PC-9 (cell line): ENCODE data around the gene CKAP4. TPM values are rescaled to one million over a fixed set of nuclear protein-coding genes. Genes with fewer than 3 reads are reported as not detected.
"Not testable (repeated sequence)": the region's sequence is repeated elsewhere in the genome, so short reads cannot be mapped to it uniquely, and the experiment has no call there.

ENCODE experiments used
- BruUV-seq: library from RNA; stranded (reverse); fragments of 400-500 nt; replicated peaks from 2 replicates; lab custom pipeline; 2021; lab: Mats Ljungman, UMichigan
- CTCF ChIA-PET: fragments of 300-600 bp; sonication (Branson Sonifier 250); formaldehyde crosslinking; loops from one replicate; lab custom pipeline; 2022; ENCODE audit warnings: antibody characterized with exemption; lab: Charles Lee
- POLR2A ChIA-PET: fragments of 300-600 bp; sonication (Branson Sonifier 250); formaldehyde crosslinking; loops from one replicate; lab custom pipeline; 2022; ENCODE audit warnings: antibody characterized with exemption; ENCODE audit not compliant: unreplicated experiment; lab: Charles Lee
- DNase-seq, 2 experiments: peaks; one replicate each; pipeline versions ENCODE4 v3.0.0 to v3.0.0-alpha.2; 2015 to 2022; ENCODE audit warnings: mixed read lengths in 1 of 2
- H2AFZ ChIP-seq: fragments of 200-600 bp; sonication (generic); 2 replicates; pipeline ENCODE4 v1.8.1; 2017; ENCODE audit warnings: antibody characterized with exemption
- H3F3A ChIP-seq: fragments of 200-600 bp; sonication (generic); 2 replicates; pipeline ENCODE4 v1.8.1; 2017; ENCODE audit warnings: antibody characterized with exemption, mild to moderate bottlenecking, low read depth; ENCODE audit not compliant: insufficient read depth
- H3K27ac ChIP-seq: fragments of 200-600 bp; sonication (generic); 2 replicates; pipeline ENCODE4 v1.6.1; 2016; ENCODE audit warnings: mixed run types
- H3K27me3 ChIP-seq: fragments of 200-600 bp; sonication (generic); 2 replicates; pipeline ENCODE4 v1.6.1; 2016; ENCODE audit warnings: low read depth, mixed run types; ENCODE audit not compliant: insufficient read depth
- H3K36me3 ChIP-seq: fragments of 200-600 bp; sonication (generic); 2 replicates; pipeline ENCODE4 v1.6.1; 2016; ENCODE audit warnings: low read depth, mixed run types
- H3K4me1 ChIP-seq: fragments of 200-600 bp; sonication (generic); replicated peaks from 2 replicates; pipeline ENCODE4 v1.6.1; 2016; ENCODE audit warnings: mixed run types; ENCODE audit not compliant: insufficient read depth
- H3K4me2 ChIP-seq: fragments of 200-600 bp; sonication (generic); 2 replicates; pipeline ENCODE4 v1.6.1; 2017; ENCODE audit warnings: mixed run types
- H3K4me3 ChIP-seq: fragments of 200-600 bp; sonication (generic); 2 replicates; pipeline ENCODE4 v1.6.1; 2016; ENCODE audit warnings: mixed run types
- H3K79me2 ChIP-seq: fragments of 200-600 bp; sonication (generic); 2 replicates; pipeline ENCODE4 v1.6.1; 2017; ENCODE audit warnings: low read depth, mixed run types
- H3K9me2 ChIP-seq: fragments of 200-600 bp; sonication (generic); 2 replicates; pipeline ENCODE4 v1.8.1; 2017; ENCODE audit warnings: mild to moderate bottlenecking; ENCODE audit not compliant: insufficient read depth
- H3K9me3 ChIP-seq: fragments of 200-600 bp; sonication (generic); 2 replicates; pipeline ENCODE4 v1.8.1; 2016; ENCODE audit warnings: low read depth; ENCODE audit not compliant: insufficient read depth
- H4K20me1 ChIP-seq: fragments of 200-600 bp; sonication (generic); 2 replicates; pipeline ENCODE4 v1.8.1; 2017; ENCODE audit not compliant: insufficient read depth
- EZH2 ChIP-seq: fragments of 200-600 bp; sonication (generic); IDR thresholded peaks from 2 replicates; pipeline ENCODE4 v1.8.0; 2017; ENCODE audit warnings: antibody characterized with exemption, low read depth
- intact Hi-C: fragments of 100-400 bp; cut with micrococcal nuclease; formaldehyde crosslinking; loops from one replicate; pipeline ENCODE4 v1.10.0; 2022; ENCODE audit not compliant: unreplicated experiment
- total RNA-seq: library from RNA; stranded (reverse); gene quantifications from 2 replicates; pipeline ENCODE4 v1.2.3, GENCODE V29; 2021
- TF ChIP-seq, protein P1 (sequence below): fragments of 200-600 bp; sonication (generic); conservative IDR thresholded peaks from 2 replicates; pipeline ENCODE4 v1.6.1; 2017; ENCODE audit warnings: mixed run types, antibody characterized with exemption, mild to moderate bottlenecking, moderate library complexity

The CKAP4 gene
- total RNA-seq, 1 experiment from 2014 or later, result 81.5 TPM

GRCh38 chr12:106288101-106288493, 40.3 kb upstream of the CKAP4 start:
- H4K20me1 ChIP-seq, result no peaks in the 10 kb centered on the region
- H3F3A ChIP-seq, result peaks cover 22% of the 10 kb centered on the region
- ChIA-PET POLR2A (no interaction called here), CTCF (no interaction called here)
- peak overlapping the region; percentile 27 for H3K4me2 ChIP-seq
- peak overlapping the region; percentile 19; the same call in 1 of the 2 replicates for H2AFZ ChIP-seq
- H3K9me2 ChIP-seq, result no peaks in the 10 kb centered on the region
- H3K4me3 ChIP-seq, result no peak overlapping the region; the same call in 1 of the 2 replicates
- peaks cover 40% of the 10 kb centered on the region for H3K4me1 ChIP-seq
- TF ChIP-seq, protein P1, sequence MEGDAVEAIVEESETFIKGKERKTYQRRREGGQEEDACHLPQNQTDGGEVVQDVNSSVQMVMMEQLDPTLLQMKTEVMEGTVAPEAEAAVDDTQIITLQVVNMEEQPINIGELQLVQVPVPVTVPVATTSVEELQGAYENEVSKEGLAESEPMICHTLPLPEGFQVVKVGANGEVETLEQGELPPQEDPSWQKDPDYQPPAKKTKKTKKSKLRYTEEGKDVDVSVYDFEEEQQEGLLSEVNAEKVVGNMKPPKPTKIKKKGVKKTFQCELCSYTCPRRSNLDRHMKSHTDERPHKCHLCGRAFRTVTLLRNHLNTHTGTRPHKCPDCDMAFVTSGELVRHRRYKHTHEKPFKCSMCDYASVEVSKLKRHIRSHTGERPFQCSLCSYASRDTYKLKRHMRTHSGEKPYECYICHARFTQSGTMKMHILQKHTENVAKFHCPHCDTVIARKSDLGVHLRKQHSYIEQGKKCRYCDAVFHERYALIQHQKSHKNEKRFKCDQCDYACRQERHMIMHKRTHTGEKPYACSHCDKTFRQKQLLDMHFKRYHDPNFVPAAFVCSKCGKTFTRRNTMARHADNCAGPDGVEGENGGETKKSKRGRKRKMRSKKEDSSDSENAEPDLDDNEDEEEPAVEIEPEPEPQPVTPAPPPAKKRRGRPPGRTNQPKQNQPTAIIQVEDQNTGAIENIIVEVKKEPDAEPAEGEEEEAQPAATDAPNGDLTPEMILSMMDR, result no peak
- TF ChIP-seq EZH2, result no peak
- H3K9me3 ChIP-seq, result no peaks in the 10 kb centered on the region; the same call in 1 of the 2 replicates
- no peaks in the 10 kb centered on the region for H3K36me3 ChIP-seq
- BruUV-seq, result no TSS peak
- no peaks in the 10 kb centered on the region for H3K79me2 ChIP-seq
- DNase-seq, result no peak
- peak overlapping the region; percentile 98 for H3K27ac ChIP-seq
- intact Hi-C loops, result no loop called here
- no peaks in the 10 kb centered on the region for H3K27me3 ChIP-seq

- Histone ChIP-seq H3K27ac (peak overlapping the region; percentile 98; the same call in 1 of the 2 replicates), H3F3A (peaks cover 22% of the 10 kb centered on the region), H3K4me3 (no peak overlapping the region), H2AFZ (no peak overlapping the region; the same call in 1 of the 2 replicates), H4K20me1 (no peaks in the 10 kb centered on the region), H3K79me2 (no peaks in the 10 kb centered on the region), H3K4me1 (peaks cover 40% of the 10 kb centered on the region), H3K9me3 (no peaks in the 10 kb centered on the region; the same call in 1 of the 2 replicates), H3K9me2 (no peaks in the 10 kb centered on the region), H3K27me3 (no peaks in the 10 kb centered on the region), H3K4me2 (no peak overlapping the region), H3K36me3 (no peaks in the 10 kb centered on the region)
- ChIA-PET POLR2A (no interaction called here), CTCF (no interaction called here)
- TF ChIP-seq EZH2, result no peak
- TF ChIP-seq, protein P1, result no peak
- no peak for DNase-seq
- intact Hi-C loops, result no loop called here
- BruUV-seq, result no TSS peak
These were observed 39.5 kb upstream of the CKAP4 start for GRCh38 chr12:106287364-106287763.

- BruUV-seq, H3K36me3 ChIP-seq, H4K20me1 ChIP-seq, intact Hi-C loops, H3K27me3 ChIP-seq, H3K27ac ChIP-seq, H3K4me3 ChIP-seq, H2AFZ ChIP-seq, DNase-seq, H3K79me2 ChIP-seq, POLR2A ChIA-PET, H3K9me3 ChIP-seq, H3K4me2 ChIP-seq, H3K9me2 ChIP-seq: not testable (repeated sequence)
- CTCF ChIA-PET, result interaction anchor here (0.6 kb wide), 1 partner anchor 138 kb away, joined by 4 read pairs; no protein-coding TSS in a partner anchor
- peaks cover 22% of the 10 kb centered on the region for H3F3A ChIP-seq
- H3K4me1 ChIP-seq, result peaks cover 38% of the 10 kb centered on the region
These were observed 38.8 kb upstream of the CKAP4 start for GRCh38 chr12:106286576-106287162.
